Measurements from ENCODE around the gene C3. TPM values are rescaled to one million over a fixed set of nuclear protein-coding genes. Genes with fewer than 3 reads are reported as not detected.
A peak's percentile ranks its signal among the peaks of the same experiment; 100 is the strongest.
"Not testable (repeated sequence)": the region's sequence is repeated elsewhere in the genome, so short reads cannot be mapped to it uniquely, and the experiment has no call there.

Gene C3
- polyA plus RNA-seq, 1 donor (not counting 4 experiments of a cell fraction or from before 2014, with no cell fraction given), result 10.7 TPM

DNA sequence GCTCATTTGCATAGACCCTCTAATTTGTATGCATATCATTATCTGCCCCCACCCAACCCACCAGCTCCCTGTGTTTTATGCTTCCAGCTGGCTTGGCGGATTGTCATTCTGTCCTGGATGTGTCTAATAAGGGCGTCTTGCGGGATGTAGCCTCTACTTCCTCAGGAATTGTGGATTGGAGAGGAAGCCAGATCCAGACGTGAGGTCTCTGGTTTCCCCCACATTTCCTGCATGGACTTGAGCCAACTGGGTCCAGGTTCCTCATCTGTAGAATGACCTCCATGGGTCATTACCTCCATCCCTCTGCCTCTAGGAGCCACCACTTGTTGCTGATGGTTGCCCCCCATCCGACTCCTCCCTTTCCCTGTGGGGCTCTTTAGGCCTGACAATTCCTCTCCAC is 57.7 kb downstream of the C3 start:
- H3K27ac ChIP-seq (ENCODE audit: control insufficient read depth, insufficient read depth, low read length), result no peak overlapping the region
- H3K79me2 ChIP-seq (ENCODE audit: control insufficient read depth, insufficient read depth, low read length), result no peaks in the 10 kb centered on the region
- H3K36me3 ChIP-seq (ENCODE audit: control insufficient read depth in 2 of 2, extremely low read depth in 1 of 2, insufficient read depth in 2 of 2, low read length in 2 of 2), result no peaks in the 10 kb centered on the region
- H3K9me3 ChIP-seq (ENCODE audit: control insufficient read depth, low read depth, low read length), result no peaks in the 10 kb centered on the region
- H4K20me1 ChIP-seq (ENCODE audit: control insufficient read depth, extremely low read depth, insufficient read depth, low read length), result no peaks in the 10 kb centered on the region
- FAIRE-seq (no peak), DNase-seq (ENCODE audit: low read depth, low spot score) (no peak)
- no peak overlapping the region for H2AFZ ChIP-seq (ENCODE audit: control insufficient read depth, low read length)
- H3K4me3 ChIP-seq (ENCODE audit: control insufficient read depth in 2 of 3, extremely low read depth in 1 of 3, insufficient read depth in 2 of 3, low read depth in 1 of 3, low read length in 3 of 3), result no peak overlapping the region
- H3K9me1 ChIP-seq (ENCODE audit: control insufficient read depth, extremely low read depth, insufficient read depth, low read length), result no peaks in the 10 kb centered on the region
- dilution Hi-C loops (cut with MboI; ENCODE audit: extremely low pct_ligation_motif_present, low sequenced_read_pairs), result no loop called here
- no peak overlapping the region for H3K4me2 ChIP-seq (ENCODE audit: control insufficient read depth, extremely low read depth, insufficient read depth, low read depth, low read length)
- H3K27me3 ChIP-seq (ENCODE audit: control insufficient read depth, extremely low read depth, insufficient read depth, low read length), result peaks cover 14% of the 10 kb centered on the region
- H3K4me1 ChIP-seq (ENCODE audit: control insufficient read depth, extremely low read depth, insufficient read depth, low read length), result no peaks in the 10 kb centered on the region
- TF ChIP-seq, protein P1, sequence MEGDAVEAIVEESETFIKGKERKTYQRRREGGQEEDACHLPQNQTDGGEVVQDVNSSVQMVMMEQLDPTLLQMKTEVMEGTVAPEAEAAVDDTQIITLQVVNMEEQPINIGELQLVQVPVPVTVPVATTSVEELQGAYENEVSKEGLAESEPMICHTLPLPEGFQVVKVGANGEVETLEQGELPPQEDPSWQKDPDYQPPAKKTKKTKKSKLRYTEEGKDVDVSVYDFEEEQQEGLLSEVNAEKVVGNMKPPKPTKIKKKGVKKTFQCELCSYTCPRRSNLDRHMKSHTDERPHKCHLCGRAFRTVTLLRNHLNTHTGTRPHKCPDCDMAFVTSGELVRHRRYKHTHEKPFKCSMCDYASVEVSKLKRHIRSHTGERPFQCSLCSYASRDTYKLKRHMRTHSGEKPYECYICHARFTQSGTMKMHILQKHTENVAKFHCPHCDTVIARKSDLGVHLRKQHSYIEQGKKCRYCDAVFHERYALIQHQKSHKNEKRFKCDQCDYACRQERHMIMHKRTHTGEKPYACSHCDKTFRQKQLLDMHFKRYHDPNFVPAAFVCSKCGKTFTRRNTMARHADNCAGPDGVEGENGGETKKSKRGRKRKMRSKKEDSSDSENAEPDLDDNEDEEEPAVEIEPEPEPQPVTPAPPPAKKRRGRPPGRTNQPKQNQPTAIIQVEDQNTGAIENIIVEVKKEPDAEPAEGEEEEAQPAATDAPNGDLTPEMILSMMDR (optimal IDR thresholded peaks at IDR 0.05 in 1 of 3, IDR thresholded peaks at IDR 0.05 in 1 of 3, conservative IDR thresholded peaks at IDR 0.05 in 1 of 3; ENCODE audit: extremely low read depth in 1 of 3, insufficient read depth in 2 of 3, low read length in 3 of 3), result no peak
- no peak for TF ChIP-seq EZH2 (IDR thresholded peaks at IDR 0.05; ENCODE audit: low read length)
- H3K9ac ChIP-seq (ENCODE audit: control insufficient read depth, extremely low read depth, insufficient read depth, low read length), result no peak overlapping the region

DNA sequence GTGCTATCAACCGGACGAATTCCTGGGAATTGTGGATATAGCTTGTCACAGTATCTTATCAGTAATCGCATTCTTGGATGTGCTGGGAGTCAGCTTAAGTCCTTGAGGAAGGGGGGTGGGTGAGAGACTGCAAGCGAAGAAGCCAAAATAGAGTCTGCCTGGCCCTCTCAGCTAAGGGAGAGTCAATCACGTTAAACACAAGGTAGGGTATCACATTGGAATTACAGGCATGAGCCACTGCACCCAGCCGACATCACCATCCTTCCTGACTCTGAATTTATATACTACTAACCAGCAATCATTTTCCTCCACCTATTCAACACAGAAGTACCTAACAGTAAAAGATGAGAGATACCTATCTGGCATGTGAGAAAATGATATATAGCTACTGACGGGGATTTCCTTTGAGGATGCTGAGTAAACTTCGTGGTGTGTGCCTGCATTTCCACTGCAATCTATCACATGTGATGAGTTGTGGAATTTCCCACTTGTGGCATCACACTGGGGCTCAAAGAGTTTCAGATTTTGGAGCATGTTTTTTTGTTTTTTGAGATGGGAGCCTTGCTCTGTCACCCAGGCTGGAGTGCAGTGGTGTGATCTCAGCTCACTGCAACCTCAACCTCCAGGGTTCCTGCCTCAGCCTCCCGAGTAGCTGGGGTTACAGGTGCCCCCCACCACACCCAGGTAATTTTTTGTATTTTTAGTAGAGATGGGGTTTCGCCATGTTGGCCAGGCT is 58.8 kb downstream of the C3 start:
- H3K4me2 ChIP-seq (ENCODE audit: control insufficient read depth, extremely low read depth, insufficient read depth, low read depth, low read length); H4K20me1 ChIP-seq (ENCODE audit: control insufficient read depth, extremely low read depth, insufficient read depth, low read length); H3K27ac ChIP-seq (ENCODE audit: control insufficient read depth, insufficient read depth, low read length); FAIRE-seq; H3K36me3 ChIP-seq (ENCODE audit: control insufficient read depth in 2 of 2, extremely low read depth in 1 of 2, insufficient read depth in 2 of 2, low read length in 2 of 2); H3K9me3 ChIP-seq (ENCODE audit: control insufficient read depth, low read depth, low read length); H3K9me1 ChIP-seq (ENCODE audit: control insufficient read depth, extremely low read depth, insufficient read depth, low read length); H3K4me1 ChIP-seq (ENCODE audit: control insufficient read depth, extremely low read depth, insufficient read depth, low read length); H3K9ac ChIP-seq (ENCODE audit: control insufficient read depth, extremely low read depth, insufficient read depth, low read length); H3K79me2 ChIP-seq (ENCODE audit: control insufficient read depth, insufficient read depth, low read length); dilution Hi-C loops (cut with MboI; ENCODE audit: extremely low pct_ligation_motif_present, low sequenced_read_pairs); H3K4me3 ChIP-seq (ENCODE audit: control insufficient read depth in 2 of 3, extremely low read depth in 1 of 3, insufficient read depth in 2 of 3, low read depth in 1 of 3, low read length in 3 of 3); DNase-seq (ENCODE audit: low read depth, low spot score); H2AFZ ChIP-seq (ENCODE audit: control insufficient read depth, low read length): not testable (repeated sequence)
- H3K27me3 ChIP-seq (ENCODE audit: control insufficient read depth, extremely low read depth, insufficient read depth, low read length), result peaks cover 14% of the 10 kb centered on the region

DNA sequence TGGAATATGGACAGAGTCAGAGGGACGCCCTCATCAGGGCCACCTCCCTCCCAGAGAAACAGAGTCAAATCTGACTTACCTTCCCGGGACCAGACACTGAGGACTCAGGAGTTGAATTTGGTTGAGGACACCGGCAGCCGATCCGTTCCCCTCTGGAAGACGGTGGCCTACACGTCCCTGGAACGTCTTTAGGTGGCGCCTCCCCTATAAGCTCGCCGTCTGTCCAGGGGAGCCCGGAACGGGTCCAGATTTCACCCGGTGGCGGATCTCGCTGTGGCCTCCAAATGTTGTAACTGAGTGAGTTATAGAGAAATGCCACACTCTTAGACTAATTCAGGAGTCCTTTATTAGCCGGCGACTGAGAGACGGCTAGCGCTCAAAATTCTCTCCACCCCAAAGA is 59.5 kb downstream of the C3 start:
- no peaks in the 10 kb centered on the region for H3K36me3 ChIP-seq (ENCODE audit: control insufficient read depth in 2 of 2, extremely low read depth in 1 of 2, insufficient read depth in 2 of 2, low read length in 2 of 2)

More for the DNA sequence above, 59.5 kb downstream of the C3 start:
- TF ChIP-seq EZH2 (IDR thresholded peaks at IDR 0.05; ENCODE audit: low read length), result peak; percentile 36
- TF ChIP-seq, protein P1 (optimal IDR thresholded peaks at IDR 0.05 in 1 of 3, IDR thresholded peaks at IDR 0.05 in 1 of 3, conservative IDR thresholded peaks at IDR 0.05 in 1 of 3; ENCODE audit: extremely low read depth in 1 of 3, insufficient read depth in 2 of 3, low read length in 3 of 3), result no peak
- Histone ChIP-seq H3K9me3 (ENCODE audit: control insufficient read depth, low read depth, low read length) (no peaks in the 10 kb centered on the region), H3K4me2 (ENCODE audit: control insufficient read depth, extremely low read depth, insufficient read depth, low read depth, low read length) (no peak overlapping the region), H2AFZ (ENCODE audit: control insufficient read depth, low read length) (no peak overlapping the region), H3K27ac (ENCODE audit: control insufficient read depth, insufficient read depth, low read length) (no peak overlapping the region), H3K4me1 (ENCODE audit: control insufficient read depth, extremely low read depth, insufficient read depth, low read length) (no peaks in the 10 kb centered on the region), H3K79me2 (ENCODE audit: control insufficient read depth, insufficient read depth, low read length) (no peaks in the 10 kb centered on the region), H3K27me3 (ENCODE audit: control insufficient read depth, extremely low read depth, insufficient read depth, low read length) (peaks cover 14% of the 10 kb centered on the region), H4K20me1 (ENCODE audit: control insufficient read depth, extremely low read depth, insufficient read depth, low read length) (no peaks in the 10 kb centered on the region), H3K4me3 (ENCODE audit: control insufficient read depth in 2 of 3, extremely low read depth in 1 of 3, insufficient read depth in 2 of 3, low read depth in 1 of 3, low read length in 3 of 3) (no peak overlapping the region), H3K9ac (ENCODE audit: control insufficient read depth, extremely low read depth, insufficient read depth, low read length) (no peak overlapping the region), H3K9me1 (ENCODE audit: control insufficient read depth, extremely low read depth, insufficient read depth, low read length) (no peaks in the 10 kb centered on the region)
- dilution Hi-C loops (cut with MboI; ENCODE audit: extremely low pct_ligation_motif_present, low sequenced_read_pairs), result no loop called here
- FAIRE-seq (no peak), DNase-seq (ENCODE audit: low read depth, low spot score) (no peak)

Measured in keratinocyte (primary cell).